GM23248 (cell line): Measurements from ENCODE around the gene SFTPB. TPM values are rescaled to one million over a fixed set of nuclear protein-coding genes. Genes with fewer than 3 reads are reported as not detected.

Experiments used
- DNase-seq: peaks from one replicate; pipeline ENCODE4 v3.0.0-alpha.2; 2015
- H2AFZ ChIP-seq: fragments of 200-600 bp; sonication (generic); 2 replicates; pipeline ENCODE4 v1.6.1; 2016; ENCODE audit warnings: antibody characterized with exemption
- H3F3A ChIP-seq: fragments of 200-600 bp; sonication (generic); 2 replicates; pipeline ENCODE4 v1.6.1; 2016; ENCODE audit warnings: mild to moderate bottlenecking, antibody characterized with exemption, mixed run types; ENCODE audit not compliant: insufficient read depth
- H3K27ac ChIP-seq: fragments of 200-600 bp; sonication (generic); 2 replicates; pipeline ENCODE4 v1.5.1; 2016; ENCODE audit warnings: mild to moderate bottlenecking
- H3K27me3 ChIP-seq: fragments of 200-600 bp; sonication (generic); replicated peaks from 2 replicates; pipeline ENCODE4 v1.6.1; 2016; ENCODE audit warnings: mild to moderate bottlenecking; ENCODE audit not compliant: insufficient read depth
- H3K36me3 ChIP-seq: fragments of 200-600 bp; sonication (generic); 2 replicates; pipeline ENCODE4 v1.6.1; 2016; ENCODE audit warnings: low read depth, mild to moderate bottlenecking
- H3K4me1 ChIP-seq: fragments of 200-600 bp; sonication (generic); 2 replicates; pipeline ENCODE4 v1.6.1; 2016; ENCODE audit warnings: mild to moderate bottlenecking; ENCODE audit not compliant: insufficient read depth
- H3K4me2 ChIP-seq: fragments of 200-600 bp; sonication (generic); one replicate; pipeline ENCODE4 v1.6.1; 2016; ENCODE audit warnings: mild to moderate bottlenecking; ENCODE audit not compliant: unreplicated experiment
- H3K4me3 ChIP-seq: fragments of 200-600 bp; sonication (generic); 2 replicates; pipeline ENCODE4 v1.5.1; 2016; ENCODE audit warnings: mild to moderate bottlenecking
- H3K79me2 ChIP-seq: fragments of 200-600 bp; sonication (generic); 2 replicates; pipeline ENCODE4 v1.6.1; 2016; ENCODE audit warnings: mild to moderate bottlenecking; ENCODE audit not compliant: insufficient read depth
- H3K9ac ChIP-seq: fragments of 200-600 bp; sonication (generic); 2 replicates; pipeline ENCODE4 v1.6.1; 2016; ENCODE audit warnings: mild to moderate bottlenecking
- H3K9me2 ChIP-seq: fragments of 200-600 bp; sonication (generic); 2 replicates; pipeline ENCODE4 v1.6.1; 2016; ENCODE audit warnings: mixed run types, mild to moderate bottlenecking, moderate library complexity; ENCODE audit not compliant: insufficient read depth
- H3K9me3 ChIP-seq: fragments of 200-600 bp; sonication (generic); one replicate; pipeline ENCODE4 v1.6.1; 2017; ENCODE audit warnings: low read depth
- H4K20me1 ChIP-seq: fragments of 200-600 bp; sonication (generic); 2 replicates; pipeline ENCODE4 v1.6.0; 2016; ENCODE audit not compliant: insufficient read depth
- EZH2 ChIP-seq: fragments of 200-600 bp; sonication (generic); IDR thresholded peaks from 2 replicates; pipeline ENCODE4 v1.6.1; 2018; ENCODE audit warnings: antibody characterized with exemption, mild to moderate bottlenecking; ENCODE audit not compliant: insufficient read depth, poor library complexity, severe bottlenecking
- EZH2phosphoT487 ChIP-seq: fragments of 200-600 bp; sonication (generic); IDR thresholded peaks from 2 replicates; pipeline ENCODE4 v1.6.1; 2018; ENCODE audit warnings: antibody characterized with exemption, moderate library complexity, mild to moderate bottlenecking, low read depth; ENCODE audit not compliant: insufficient read depth
- WGBS, 2 experiments: methylation state at CpG; one replicate each; pipeline ENCODE4 v1.1.6; 2015 to 2017; ENCODE audit warnings: low lambda C conversion rate in 2 of 2, low coverage in 1 of 2; ENCODE audit errors: missing lambda C conversion rate in 2 of 2; 5-methylcytosine and 5-hydroxymethylcytosine counted together
- in situ Hi-C: fragments of 300-500 bp; cut with MboI; formaldehyde crosslinking; loops from 2 replicates; pipeline ENCODE4 v1.15.0; 2020
- polyA plus RNA-seq: library from polyadenylated mRNA; unstranded; fragments of >200 nt; fragmentation: Nextera tagmentation; extraction: Ambion mirVana; gene quantifications from 2 replicates; pipeline ENCODE4 v1.2.1, GENCODE V29; 2016
- total RNA-seq: library from RNA; depleted of rRNA; stranded (reverse); fragments of >200 nt; shearing (Covaris generic); gene quantifications from 2 replicates; pipeline ENCODE4 v1.2.3, GENCODE V29; 2014

The SFTPB gene
- total and polyA plus RNA-seq, 2 experiments from 2014 or later: not detected

GRCh38 chr2:85667561-85668008 lies 414 bp downstream of the SFTPB start:
- in situ Hi-C loops: no loop called here
- Histone ChIP-seq H2AFZ (no peak overlapping the region), H3F3A (no peaks in the 10 kb centered on the region)

GRCh38 chr2:85666435-85667316 lies 1.3 kb downstream of the SFTPB start:
- Histone ChIP-seq H3K27me3 (no peaks in the 10 kb centered on the region), H3K4me3 (no peak overlapping the region), H3K9me2 (no peaks in the 10 kb centered on the region), H3K9me3 (no peaks in the 10 kb centered on the region), H3K36me3 (no peaks in the 10 kb centered on the region), H4K20me1 (no peaks in the 10 kb centered on the region), H3F3A (no peaks in the 10 kb centered on the region; the same call in 1 of the 2 replicates), H3K9ac (no peak overlapping the region), H3K27ac (no peak overlapping the region), H2AFZ (no peak overlapping the region), H3K79me2 (no peaks in the 10 kb centered on the region), H3K4me2 (no peak overlapping the region), H3K4me1 (peaks cover 17% of the 10 kb centered on the region)
- 81 to 87% methylated on average over 10 of the region's 11 CpGs for WGBS, 2 experiments
- no peak for DNase-seq
- no peak for TF ChIP-seq EZH2phosphoT487
- no peak for TF ChIP-seq EZH2
- in situ Hi-C loops: no loop called here

More at GRCh38 chr2:85667561-85668008, 414 bp downstream of the SFTPB start:
- WGBS, 2 experiments: 74 to 86% methylated on average over 3 of the region's 3 CpGs
- Histone ChIP-seq H3K9me2 (no peaks in the 10 kb centered on the region), H3K9me3 (no peaks in the 10 kb centered on the region), H3K4me1 (peaks cover 13% of the 10 kb centered on the region), H3K36me3 (no peaks in the 10 kb centered on the region), H3K27ac (no peak overlapping the region), H3K4me3 (no peak overlapping the region), H3K27me3 (no peaks in the 10 kb centered on the region), H4K20me1 (no peaks in the 10 kb centered on the region), H3K79me2 (no peaks in the 10 kb centered on the region), H3K4me2 (no peak overlapping the region), H3K9ac (no peak overlapping the region)
- TF ChIP-seq EZH2 (no peak), EZH2phosphoT487 (no peak)
- no peak for DNase-seq

- Histone ChIP-seq H3K79me2 (no peaks in the 10 kb centered on the region), H3K9ac (no peak overlapping the region), H2AFZ (no peak overlapping the region), H3K4me1 (peaks cover 17% of the 10 kb centered on the region), H3K9me2 (no peaks in the 10 kb centered on the region), H4K20me1 (no peaks in the 10 kb centered on the region), H3K4me2 (no peak overlapping the region), H3K9me3 (no peaks in the 10 kb centered on the region), H3K27me3 (no peaks in the 10 kb centered on the region), H3K36me3 (no peaks in the 10 kb centered on the region), H3K27ac (no peak overlapping the region), H3F3A (no peaks in the 10 kb centered on the region; the same call in 1 of the 2 replicates), H3K4me3 (no peak overlapping the region)
- DNase-seq: no peak
- in situ Hi-C loops: no loop called here
- TF ChIP-seq EZH2 (no peak), EZH2phosphoT487 (no peak)
- 87 to 88% methylated on average over 6 of the region's 6 CpGs for WGBS, 2 experiments
Measured at GRCh38 chr2:85666016-85666415, 2.0 kb downstream of the SFTPB start.

GRCh38 chr2:85665264-85665937 lies 2.6 kb downstream of the SFTPB start:
- H3K79me2 ChIP-seq: no peaks in the 10 kb centered on the region
- no peak for DNase-seq
- no peak overlapping the region for H3K27ac ChIP-seq
- peaks cover 17% of the 10 kb centered on the region for H3K4me1 ChIP-seq
- no peak overlapping the region for H2AFZ ChIP-seq
- H3K36me3 ChIP-seq: no peaks in the 10 kb centered on the region
- no peaks in the 10 kb centered on the region for H3K9me2 ChIP-seq
- no peak overlapping the region for H3K4me2 ChIP-seq
- no peaks in the 10 kb centered on the region; the same call in 1 of the 2 replicates for H3F3A ChIP-seq
- no peaks in the 10 kb centered on the region for H3K9me3 ChIP-seq
- H3K9ac ChIP-seq: no peak overlapping the region
- no peaks in the 10 kb centered on the region for H4K20me1 ChIP-seq
- no peaks in the 10 kb centered on the region for H3K27me3 ChIP-seq
- in situ Hi-C loops: no loop called here
- TF ChIP-seq EZH2phosphoT487 (no peak), EZH2 (no peak)
- WGBS, 2 experiments: 82 to 87% methylated on average over 11 of the region's 11 CpGs
- no peak overlapping the region for H3K4me3 ChIP-seq
